GM18868 (cell line): ENCODE data around the gene TERB1.
"Not testable (repeated sequence)": the region's sequence is repeated elsewhere in the genome, so short reads cannot be mapped to it uniquely, and the experiment has no call there.

Experiments
- ATAC-seq: cut with Tn5 transposase; IDR thresholded peaks from one replicate; pipeline ENCODE4 v1.9.1; 2021; ENCODE audit warnings: mild to moderate bottlenecking, moderate library complexity; ENCODE audit not compliant: unreplicated experiment

Gene TERB1

DNA sequence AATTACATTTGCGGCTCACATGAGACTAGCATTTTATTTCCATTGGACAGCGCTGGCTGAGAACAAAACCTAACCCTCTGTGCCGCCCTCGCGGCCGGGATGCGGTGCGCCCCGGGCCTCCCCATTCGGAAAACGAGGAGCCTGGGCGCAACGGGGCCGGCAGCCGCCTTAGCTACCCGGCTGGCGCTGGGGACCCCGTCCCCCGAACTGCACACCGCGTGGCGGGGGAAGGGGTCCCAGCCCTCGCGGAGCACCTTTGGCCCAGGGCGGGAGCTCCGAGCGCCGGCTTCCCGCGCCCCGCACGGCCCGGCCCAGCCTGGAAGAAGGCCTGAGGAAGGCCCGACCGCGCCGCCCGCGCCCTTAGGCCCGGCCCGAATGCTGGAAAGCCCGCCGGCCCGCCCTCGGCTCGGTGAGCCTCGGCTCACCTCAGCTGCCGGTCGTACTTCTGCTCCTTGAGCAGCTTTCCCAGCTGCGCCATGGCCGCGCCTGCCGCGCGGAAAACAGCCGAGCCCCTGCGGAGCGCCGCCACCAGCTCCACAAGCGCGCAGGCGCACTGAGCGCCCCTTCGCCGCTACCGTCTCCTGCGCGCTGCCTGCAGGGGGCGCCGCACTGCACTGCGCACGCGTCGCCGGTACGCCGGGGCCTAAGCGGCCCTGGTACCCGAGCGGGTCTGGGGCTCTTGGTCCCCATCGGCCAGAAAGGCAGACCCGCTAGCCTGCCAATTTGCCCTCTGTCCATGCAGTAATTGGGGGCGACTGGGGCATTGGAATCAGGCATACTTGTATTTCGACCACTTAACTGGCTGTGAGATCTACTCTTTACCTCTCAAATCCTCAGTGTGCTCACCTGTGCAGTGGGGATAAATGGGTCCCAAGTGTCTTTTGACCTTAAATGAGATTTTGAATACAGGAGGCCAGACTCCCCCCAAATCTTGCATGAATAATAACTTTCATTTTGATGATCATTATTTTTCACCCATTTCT, 29.3 kb upstream of the TERB1 start, which contains the start of gene NAE1:
TSS of gene NAE1 (minus strand) at position 555 of the 983 bp plus-strand sequence. CDS start at position 478, 77 bp downstream.
- peak; percentile 92 for ATAC-seq

DNA sequence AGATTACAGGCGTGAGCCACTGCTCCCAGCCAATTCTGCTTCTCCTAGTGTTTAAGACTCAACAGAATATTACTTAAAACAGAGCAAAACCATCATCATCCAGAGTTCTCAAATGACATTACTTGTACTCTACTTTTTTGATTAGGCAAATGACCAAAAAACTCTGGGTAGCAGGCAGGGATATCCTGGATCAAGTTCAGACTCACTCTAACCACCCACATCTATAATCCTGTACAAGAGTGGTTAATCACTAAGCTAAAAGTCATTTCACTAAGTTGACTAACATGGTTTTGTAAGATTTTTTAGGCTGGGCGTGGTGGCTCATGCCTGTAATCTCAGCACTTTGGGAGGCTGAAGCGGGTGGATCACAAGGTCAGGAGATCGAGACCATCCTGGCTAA, 22.6 kb upstream of the TERB1 start:
- no peak for ATAC-seq

DNA sequence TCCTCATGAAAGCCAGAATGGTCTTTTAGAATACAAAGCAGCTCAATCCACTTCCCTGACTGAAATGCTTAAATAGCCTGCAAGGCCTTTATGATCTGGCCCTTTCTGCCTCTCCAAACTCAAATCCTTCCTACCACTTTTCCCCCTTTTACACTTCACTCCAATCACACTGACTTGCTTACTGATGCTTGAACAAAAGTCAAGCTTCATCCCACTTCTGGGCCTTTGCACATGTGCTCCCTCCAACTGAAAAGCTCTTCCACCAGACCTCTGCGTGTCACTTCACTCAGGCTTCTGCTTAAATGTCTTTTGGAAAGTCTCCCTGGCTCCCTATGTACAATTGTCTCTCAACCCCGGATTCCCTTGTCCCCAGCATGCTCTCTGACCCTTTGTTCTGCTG, 13.3 kb upstream of the TERB1 start:
- ATAC-seq: no peak

DNA sequence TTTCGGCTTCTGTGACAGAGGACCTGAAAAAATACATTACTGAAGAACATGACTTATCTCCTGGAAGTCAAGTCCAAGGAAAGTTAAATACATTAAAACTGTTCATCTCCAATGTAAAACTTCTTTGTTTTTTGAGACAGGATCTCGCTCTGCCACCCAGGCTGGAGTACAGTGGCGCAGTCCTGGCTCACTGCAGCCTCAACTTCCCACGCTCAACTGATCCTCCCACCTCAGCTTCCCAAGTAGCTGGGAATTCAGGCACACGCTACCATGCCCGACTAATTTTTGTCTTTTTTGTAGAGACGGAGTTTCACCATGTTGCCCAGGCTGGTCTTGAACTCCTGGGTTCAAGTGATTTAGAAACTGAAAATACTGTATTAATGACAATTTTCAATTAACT, 9.7 kb upstream of the TERB1 start:
- ATAC-seq: no peak

DNA sequence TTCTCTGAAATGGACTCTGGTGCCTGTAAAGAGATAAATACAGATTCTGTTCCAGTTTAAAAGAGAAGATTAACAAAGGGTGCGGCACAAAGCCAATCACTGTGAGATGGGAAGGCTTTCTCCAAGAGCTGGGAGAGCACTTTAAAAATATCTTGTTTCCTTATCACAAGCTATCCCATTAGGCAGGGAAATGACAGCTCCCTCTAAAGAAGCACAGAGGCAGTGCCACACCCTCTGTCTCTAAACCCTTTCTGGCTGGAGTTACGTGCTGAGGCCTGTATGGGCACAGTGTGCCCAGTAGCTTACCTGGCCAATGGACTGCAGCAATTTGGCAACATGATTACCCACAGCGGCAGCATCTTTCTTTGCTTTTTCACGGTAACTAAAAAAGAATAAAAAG, 9.0 kb upstream of the TERB1 start:
- no peak for ATAC-seq

DNA sequence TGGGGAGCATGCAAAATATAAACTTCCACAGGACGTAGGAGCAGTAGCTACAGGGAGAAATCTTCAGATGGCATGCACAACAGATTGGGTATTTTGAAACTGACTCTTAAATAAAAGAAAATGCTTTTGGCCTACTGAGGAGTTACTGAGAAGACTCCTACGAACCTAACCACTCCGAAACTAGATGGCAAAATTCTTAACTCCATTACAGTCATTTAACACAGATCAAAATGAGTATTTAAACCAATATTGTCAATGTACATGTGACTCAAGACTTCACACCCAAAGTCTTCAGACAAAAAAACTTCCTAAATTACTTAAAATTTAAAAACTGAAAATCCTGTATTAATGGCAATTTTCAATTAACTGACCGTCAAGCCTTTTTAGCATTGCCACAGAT, 8.4 kb upstream of the TERB1 start:
- ATAC-seq: no peak

DNA sequence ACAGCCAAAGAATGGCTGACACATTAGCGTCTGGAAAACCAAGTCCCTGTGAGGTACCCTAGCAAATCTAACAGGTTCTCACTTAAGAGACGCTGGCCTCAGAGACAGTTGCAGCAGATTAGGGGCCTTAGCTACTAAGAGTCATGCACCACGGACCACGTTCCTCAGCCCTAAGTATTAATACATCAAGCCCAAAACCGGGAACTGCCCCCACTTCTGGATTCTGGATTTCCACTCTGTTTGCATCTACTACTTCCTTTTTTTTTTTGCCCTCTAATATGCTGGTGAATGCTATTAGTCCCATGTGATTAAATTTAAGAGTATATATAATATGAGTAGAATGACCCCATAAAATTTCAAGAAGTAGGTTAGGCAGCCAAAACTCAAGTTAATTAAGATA, 775 bp upstream of the TERB1 start:
- no peak for ATAC-seq

DNA sequence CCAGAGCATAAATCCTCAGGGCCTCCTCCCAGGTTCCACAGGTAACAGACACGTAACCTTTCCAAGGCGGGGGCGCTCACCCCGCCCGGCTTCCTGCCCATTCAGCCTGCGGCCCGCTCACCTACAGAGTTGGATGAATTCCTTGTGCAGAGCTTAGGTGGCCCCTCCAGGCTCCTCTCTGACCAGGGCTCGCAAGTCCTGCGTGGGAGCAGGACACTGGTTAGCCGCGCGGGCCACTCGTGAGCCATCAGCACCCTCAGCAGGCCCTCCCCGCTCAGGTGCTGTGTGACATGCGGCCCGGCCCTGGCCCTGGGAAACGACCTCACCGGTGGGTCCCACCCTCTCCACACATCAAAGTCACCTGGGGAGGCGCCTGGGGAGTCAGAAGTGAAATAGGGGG, 528 bp downstream of the TERB1 start:
- no peak for ATAC-seq

DNA sequence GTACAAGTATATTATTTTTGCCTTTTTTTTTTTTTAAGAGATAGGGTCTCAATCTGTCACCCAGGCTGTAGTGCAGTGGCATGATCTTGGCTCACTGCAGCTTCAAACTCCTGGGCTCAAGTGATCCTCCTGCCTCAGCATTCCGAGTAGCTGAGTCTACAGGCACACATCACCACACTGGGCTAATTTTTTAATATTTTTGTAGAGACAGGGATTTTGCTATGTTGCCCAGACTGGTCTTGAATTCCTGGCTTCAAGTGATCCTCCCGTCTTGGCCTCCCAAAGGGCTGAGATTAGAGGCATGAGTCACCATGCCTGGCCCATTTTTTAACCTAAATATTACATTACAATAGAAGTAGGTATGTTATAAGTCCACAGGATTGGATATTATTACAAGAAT, 3.2 kb downstream of the TERB1 start:
- ATAC-seq: no peak

DNA sequence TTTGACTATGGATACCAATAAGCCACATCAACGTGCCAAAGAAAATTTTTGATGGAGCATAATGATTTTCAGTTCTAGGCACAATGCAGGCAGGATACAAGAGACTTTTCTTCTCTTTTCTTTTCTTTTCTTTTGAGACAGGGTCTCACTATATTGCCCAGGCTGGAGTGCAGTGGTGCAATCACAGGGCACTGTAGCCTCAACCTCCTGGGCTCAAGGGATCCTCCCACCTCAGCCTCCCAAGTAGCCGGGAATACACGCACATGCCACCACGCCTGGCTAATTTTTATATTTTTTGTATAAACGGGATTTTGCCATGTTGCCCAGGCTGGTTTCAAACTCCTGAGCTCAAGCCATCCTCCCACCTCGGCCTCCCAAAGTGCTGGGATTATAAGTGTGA, 7.4 kb downstream of the TERB1 start:
- not testable (repeated sequence) for ATAC-seq

DNA sequence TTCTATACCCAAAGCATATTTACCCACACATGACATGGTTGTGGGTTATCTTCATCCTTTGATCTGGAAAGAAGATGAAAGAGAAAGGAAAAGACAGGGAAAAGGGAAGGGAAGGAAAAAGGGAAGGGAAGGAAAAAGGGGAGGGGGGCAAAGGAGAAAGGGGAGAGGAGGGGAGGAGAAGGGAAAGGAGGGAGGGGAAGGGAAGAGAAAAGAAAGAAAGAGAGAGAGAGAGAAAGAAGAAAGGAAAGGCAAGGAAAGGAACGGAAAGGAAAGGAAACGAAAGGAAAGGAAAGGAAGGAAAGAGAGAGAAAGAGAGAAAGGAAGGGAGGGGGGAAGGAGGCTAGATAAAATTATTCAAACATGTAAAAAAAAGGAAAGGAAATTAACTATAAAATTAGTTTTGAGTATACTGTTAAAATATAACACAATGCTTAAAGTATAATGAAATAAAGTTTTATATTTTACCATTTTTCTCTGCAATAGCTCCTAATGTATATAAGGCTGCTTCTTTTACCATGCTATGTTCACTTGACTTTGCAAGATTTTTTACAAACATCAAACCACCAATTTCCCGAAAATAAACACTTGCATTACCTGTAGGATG, 11.2 kb downstream of the TERB1 start:
- no peak for ATAC-seq

DNA sequence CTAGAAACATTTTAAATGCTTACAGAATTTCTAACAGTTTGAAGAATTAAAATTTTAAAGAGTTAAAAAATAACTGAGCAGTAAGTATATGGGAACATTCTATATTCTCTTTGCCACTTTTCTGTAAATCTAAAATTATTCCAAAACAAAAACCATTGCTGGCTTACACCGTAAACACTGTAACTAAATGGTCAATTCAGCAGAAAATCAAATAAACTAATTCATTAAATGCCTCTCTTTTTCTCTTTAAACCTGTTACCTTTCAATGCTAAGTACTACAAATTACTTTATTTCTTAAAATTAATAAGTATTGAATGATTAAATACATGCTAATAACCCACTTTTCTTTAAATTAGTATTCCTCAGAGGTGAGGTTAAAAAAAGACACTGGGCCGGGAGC, 14.0 kb downstream of the TERB1 start:
- no peak for ATAC-seq

DNA sequence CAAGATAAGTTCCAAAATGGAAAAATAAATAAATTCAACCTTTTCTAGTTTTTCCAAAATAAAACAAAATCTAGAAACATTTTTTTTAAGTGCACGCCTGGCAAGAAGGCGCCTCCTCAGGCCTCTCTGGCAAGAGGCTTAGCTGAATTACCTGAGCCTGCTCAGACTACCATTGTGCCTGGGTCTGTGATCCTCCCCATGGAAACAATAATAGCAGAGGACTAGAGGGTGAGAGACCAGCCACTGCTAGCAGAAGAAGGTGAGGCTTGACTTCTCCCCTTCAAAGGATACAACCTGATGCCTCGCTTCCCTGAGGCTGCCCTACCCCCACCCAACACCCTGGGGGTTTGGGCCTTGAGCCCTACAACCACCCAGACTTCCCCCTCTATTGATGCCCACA, 14.8 kb downstream of the TERB1 start:
- ATAC-seq: no peak

DNA sequence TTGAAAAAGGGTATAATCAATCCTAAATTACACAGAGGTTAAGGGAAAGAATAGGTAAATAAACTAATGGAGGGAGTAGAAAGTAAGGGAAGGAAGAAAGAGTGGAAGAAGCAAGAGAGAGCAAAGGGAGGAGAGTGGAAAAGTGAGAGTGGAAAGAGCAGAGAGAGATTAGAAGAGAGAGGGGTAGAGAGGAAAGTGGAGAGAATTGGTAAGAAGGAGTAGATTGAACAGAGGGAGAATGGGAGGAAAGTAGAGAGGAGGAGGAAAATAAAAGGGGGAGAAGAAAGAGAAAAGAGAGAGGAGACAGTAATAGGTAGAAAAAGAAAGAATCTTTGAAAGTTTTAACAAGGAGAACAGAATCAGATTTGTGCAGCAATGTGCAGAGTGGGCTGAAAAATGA, 24.9 kb downstream of the TERB1 start:
- ATAC-seq: no peak

DNA sequence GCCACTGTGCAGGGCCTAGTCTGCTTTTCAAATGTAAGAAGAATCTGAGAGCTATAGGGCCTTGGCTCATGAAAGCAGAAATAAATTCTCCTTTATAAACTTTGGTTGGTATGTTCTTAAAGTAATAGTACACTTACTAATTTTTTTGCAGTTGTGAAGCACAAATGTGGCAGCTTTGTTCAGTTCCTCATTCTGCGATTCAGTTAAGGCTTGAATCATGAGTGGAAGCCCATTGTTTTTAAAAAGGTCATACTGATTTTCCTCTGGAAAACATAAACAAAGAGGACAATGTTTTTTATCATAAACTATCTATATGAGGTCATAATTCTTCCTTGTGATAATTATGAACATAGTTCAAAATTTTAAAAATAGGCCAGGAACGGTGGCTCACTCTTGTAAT, 26.4 kb downstream of the TERB1 start:
- no peak for ATAC-seq

DNA sequence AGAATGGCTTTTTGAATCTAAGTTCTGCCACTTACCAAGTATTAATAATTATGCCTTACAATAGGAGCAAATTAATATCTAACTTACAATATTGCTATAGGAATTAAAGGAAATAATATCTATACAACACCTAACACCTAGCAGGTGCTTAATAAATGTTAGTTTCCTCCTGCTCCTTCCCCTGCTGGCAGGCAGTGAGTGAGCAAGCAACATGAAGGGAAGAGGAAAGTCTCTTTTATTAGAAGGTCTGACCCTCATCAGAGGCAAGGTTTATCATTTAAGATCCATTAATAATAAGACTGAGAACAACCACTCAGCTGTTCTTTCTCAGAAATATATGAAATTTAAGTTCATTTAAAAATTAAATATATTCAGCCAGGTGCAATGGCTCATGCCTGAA, 43.3 kb downstream of the TERB1 start:
- ATAC-seq: no peak

DNA sequence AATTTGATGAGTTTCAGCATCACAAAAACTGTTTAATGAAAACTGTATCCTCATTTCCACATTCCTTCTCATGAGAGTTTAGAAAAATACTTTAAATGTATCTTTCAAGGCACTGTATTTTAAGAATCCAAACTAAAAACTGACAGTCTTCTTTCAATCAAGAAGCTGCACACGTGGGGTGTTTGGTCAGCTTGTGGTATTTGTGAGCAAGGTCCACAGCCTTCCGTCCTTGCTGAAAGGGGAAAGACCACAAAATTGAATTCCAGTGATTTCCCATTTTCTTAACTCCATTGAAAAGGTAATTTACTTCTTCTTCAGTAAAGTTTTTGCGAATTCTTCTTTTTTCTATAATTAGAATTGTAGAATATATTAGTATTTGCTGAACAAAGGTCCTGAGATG, 46.6 kb downstream of the TERB1 start:
- no peak for ATAC-seq

DNA sequence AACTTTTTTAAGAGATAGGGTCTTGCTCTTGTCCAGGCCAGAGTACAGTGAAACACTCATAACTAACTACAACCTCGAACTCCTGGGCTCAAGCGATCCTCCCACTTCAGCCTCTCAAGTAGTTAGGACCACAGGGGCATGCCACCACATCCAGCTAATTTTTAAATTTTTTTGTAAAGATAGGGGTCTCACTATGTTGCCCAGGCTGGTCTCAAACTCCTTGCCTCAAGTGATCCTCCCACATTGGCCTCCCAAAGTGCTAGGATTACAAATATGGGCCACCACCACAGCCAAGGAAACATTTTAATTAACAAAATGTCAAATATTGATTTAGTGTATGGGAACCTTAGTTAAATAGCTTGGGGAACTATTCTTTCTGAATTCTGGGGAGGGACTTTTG, 47.2 kb downstream of the TERB1 start:
- ATAC-seq: no peak

DNA sequence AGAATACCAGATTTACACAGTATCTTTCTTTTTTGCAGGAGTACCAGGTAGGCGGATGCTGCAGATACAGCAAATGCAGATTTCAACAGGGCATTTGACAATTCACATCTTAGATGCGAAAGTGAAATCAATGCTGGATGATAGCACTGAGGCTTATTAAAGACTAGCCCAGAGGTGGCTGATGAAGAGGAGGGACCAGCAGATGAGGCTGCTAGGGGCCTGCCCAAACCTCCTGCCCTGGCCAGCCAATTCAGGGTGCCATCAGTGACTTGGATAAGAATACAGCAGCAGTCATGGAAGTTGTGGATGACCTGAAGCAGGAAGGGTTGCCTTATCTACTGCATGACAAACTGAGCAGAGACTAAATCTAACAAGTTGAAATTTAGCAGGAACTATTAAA, 48.4 kb downstream of the TERB1 start:
- no peak for ATAC-seq

DNA sequence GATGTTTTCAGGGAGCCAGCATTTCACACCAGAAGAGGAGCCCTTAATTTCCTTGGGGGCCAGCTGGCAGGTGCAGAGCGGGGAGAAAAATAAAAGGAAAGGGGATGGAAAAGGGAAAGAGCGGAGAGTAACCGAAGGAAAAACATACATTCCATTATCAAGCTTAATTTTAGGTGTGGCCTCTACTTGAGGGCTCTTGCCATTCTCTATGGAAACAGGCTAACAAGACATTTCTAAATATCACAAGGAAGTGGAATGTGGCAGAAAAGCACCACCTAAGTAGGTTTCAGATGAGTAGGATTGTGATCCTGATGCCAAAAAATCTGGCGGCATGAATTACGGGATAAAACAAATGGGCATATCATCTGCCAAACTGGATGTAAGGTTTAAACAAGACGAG, 49.0 kb downstream of the TERB1 start:
- no peak for ATAC-seq

DNA sequence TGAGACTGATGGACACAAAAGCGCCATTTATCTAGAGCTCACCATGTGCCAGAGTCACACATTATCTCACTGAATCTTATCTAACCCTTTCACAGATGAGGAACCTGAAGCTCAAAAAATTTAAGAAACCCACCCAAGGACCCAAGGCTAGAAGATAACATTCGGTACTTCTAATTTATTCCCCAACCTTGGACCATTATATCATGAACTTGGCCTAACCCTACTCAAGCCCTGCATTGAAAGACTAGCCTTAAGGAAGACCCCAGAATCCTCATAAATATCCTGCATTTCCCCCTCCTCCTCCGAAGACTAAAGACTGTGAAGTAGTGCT, 49.4 kb downstream of the TERB1 start:
- ATAC-seq: no peak

DNA sequence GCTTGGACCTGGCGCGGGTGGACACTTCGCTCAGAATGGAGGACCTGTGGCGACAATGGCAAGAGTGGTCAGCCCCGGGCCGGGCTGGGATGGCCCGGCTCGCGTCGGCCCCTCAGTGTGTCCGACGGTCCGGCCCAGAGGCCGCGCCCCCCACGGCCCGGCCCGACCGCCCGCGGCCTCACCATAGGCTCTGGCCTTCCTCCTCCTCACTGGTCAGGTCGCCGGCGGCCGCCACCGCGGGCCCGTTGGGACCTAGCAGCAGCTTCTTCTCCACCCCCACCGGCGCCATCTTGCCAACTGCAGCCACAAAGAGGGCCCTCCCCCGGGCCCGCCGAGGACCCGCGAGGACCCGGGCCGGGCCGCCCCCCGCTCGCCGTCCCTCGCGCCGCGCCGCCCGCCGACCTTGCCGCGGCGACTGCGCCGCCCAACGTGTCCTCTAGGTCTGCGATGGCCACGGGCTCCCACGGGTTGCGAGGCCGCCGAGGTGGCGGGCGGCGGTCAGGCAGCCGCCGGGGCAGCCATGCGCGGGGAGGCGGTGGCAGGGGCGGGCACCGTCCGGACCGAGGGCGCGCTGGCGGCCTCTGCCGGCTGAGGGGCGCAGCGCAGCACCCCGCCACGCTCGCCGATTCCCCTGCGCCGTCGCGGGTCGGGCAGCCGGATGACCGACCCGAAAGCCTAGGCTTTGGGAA, 49.9 kb downstream of the TERB1 start, which contains the start of gene DYNC1LI2:
TSS of gene DYNC1LI2 (minus strand) at position 307 of the 689 bp plus-strand sequence. CDS start at position 289, 18 bp downstream.
- ATAC-seq: peak; percentile 88
